HepG2 (cell line): ENCODE data around the gene MRPL43. TPM values are rescaled to one million over a fixed set of nuclear protein-coding genes. Genes with fewer than 3 reads are reported as not detected.

Experiments used
- GFI1 ChIP-seq: sonication (generic); formaldehyde crosslinking; IDR thresholded peaks from 2 replicates; pipeline ENCODE4 v1.5.0; 2020; ENCODE audit warnings: missing genetic modification reagents, mild to moderate bottlenecking, borderline replicate concordance
- HIVEP1 ChIP-seq: sonication (generic); formaldehyde crosslinking; IDR thresholded peaks from 2 replicates; pipeline ENCODE4 v1.4.0; 2020; ENCODE audit warnings: mild to moderate bottlenecking, missing genetic modification reagents
- KDM5A ChIP-seq: fragments of 200-600 bp; sonication (generic); IDR thresholded peaks from 2 replicates; pipeline ENCODE4 v1.7.0; 2018; ENCODE audit warnings: antibody characterized with exemption, mild to moderate bottlenecking, low read length, borderline replicate concordance
- MAF1 ChIP-seq: sonication (generic); formaldehyde crosslinking; IDR thresholded peaks from 2 replicates; pipeline ENCODE4 v1.5.0; 2020; ENCODE audit warnings: missing genetic modification reagents, borderline replicate concordance
- MED13 ChIP-seq: sonication (generic); formaldehyde crosslinking; IDR thresholded peaks from 2 replicates; pipeline ENCODE4 v1.5.0; 2020; ENCODE audit warnings: missing genetic modification reagents
- PHB2 ChIP-seq: fragments of 450-650 bp; IDR thresholded peaks from 2 replicates; pipeline ENCODE4 v1.6.1; 2018; ENCODE audit not compliant: partially characterized antibody
- PHF20 ChIP-seq: sonication (generic); formaldehyde crosslinking; IDR thresholded peaks from 2 replicates; pipeline ENCODE4 v1.5.0; 2020; ENCODE audit warnings: mild to moderate bottlenecking, missing genetic modification reagents
- SKI ChIP-seq: fragments of 450-650 bp; IDR thresholded peaks from one replicate; pipeline ENCODE4 v1.6.1; 2018; ENCODE audit warnings: mild to moderate bottlenecking; ENCODE audit not compliant: partially characterized antibody
- SSRP1 ChIP-seq: IDR thresholded peaks from 2 replicates; pipeline ENCODE4 v1.6.1; 2016; ENCODE audit warnings: control low read depth
- STAG1 ChIP-seq: sonication (generic); formaldehyde crosslinking; IDR thresholded peaks from 2 replicates; pipeline ENCODE4 v1.4.0; 2020; ENCODE audit warnings: missing genetic modification reagents
- TRIM24 ChIP-seq: sonication (generic); formaldehyde crosslinking; IDR thresholded peaks from 2 replicates; pipeline ENCODE4 v1.8.0; 2022; ENCODE audit warnings: mild to moderate bottlenecking, missing genetic modification reagents
- ZBTB1 ChIP-seq: sonication (generic); formaldehyde crosslinking; IDR thresholded peaks from 2 replicates; pipeline ENCODE4 v1.4.0; 2020; ENCODE audit warnings: missing genetic modification reagents, borderline replicate concordance
- ZBTB7A ChIP-seq: sonication (generic); formaldehyde crosslinking; IDR thresholded peaks from 2 replicates; pipeline ENCODE4 v1.8.0; 2022; ENCODE audit warnings: mild to moderate bottlenecking, missing genetic modification reagents
- ZNF17 ChIP-seq: sonication (generic); formaldehyde crosslinking; IDR thresholded peaks from 2 replicates; pipeline ENCODE4 v1.5.0; 2020; ENCODE audit warnings: mild to moderate bottlenecking, missing genetic modification reagents
- ZNF251 ChIP-seq: sonication (generic); formaldehyde crosslinking; IDR thresholded peaks from 2 replicates; pipeline ENCODE4 v1.9.0; 2021; ENCODE audit warnings: mild to moderate bottlenecking, missing genetic modification reagents
- ZNF441 ChIP-seq: sonication (generic); formaldehyde crosslinking; IDR thresholded peaks from 2 replicates; pipeline ENCODE4 v1.7.0; 2021; ENCODE audit warnings: missing genetic modification reagents, borderline replicate concordance
- ZNF567 ChIP-seq: sonication (generic); formaldehyde crosslinking; IDR thresholded peaks from 2 replicates; pipeline ENCODE4 v1.8.1; 2023; ENCODE audit warnings: mild to moderate bottlenecking, missing genetic modification reagents, borderline replicate concordance
- ZNF766 ChIP-seq: sonication (generic); formaldehyde crosslinking; IDR thresholded peaks from 2 replicates; pipeline ENCODE4 v1.5.0; 2020; ENCODE audit warnings: missing genetic modification reagents, borderline replicate concordance
- ZNF768 ChIP-seq: sonication (generic); formaldehyde crosslinking; IDR thresholded peaks from 2 replicates; pipeline ENCODE4 v1.4.0; 2020; ENCODE audit warnings: missing genetic modification reagents
- ZNF773 ChIP-seq: sonication (generic); formaldehyde crosslinking; IDR thresholded peaks from 2 replicates; pipeline ENCODE4 v1.4.0; 2020; ENCODE audit warnings: missing genetic modification reagents, borderline replicate concordance
- ZSCAN12 ChIP-seq: sonication (generic); formaldehyde crosslinking; IDR thresholded peaks from 2 replicates; pipeline ENCODE4 v1.9.0; 2021; ENCODE audit warnings: mild to moderate bottlenecking, missing genetic modification reagents
- polyA plus RNA-seq, 8 experiments: library from polyadenylated mRNA; depleted of rRNA in 3 of 8; stranded (reverse) in 7 of 8; unstranded in 1 of 8; fragments of >200 nt; fragmentation: Illumina TruSeq in 4 of 8; extraction: Trizol in 4 of 8; gene quantifications; 2 replicates each; pipeline versions ENCODE4 v1.2.1 to v1.2.3, GENCODE V29; 2011 to 2016; ENCODE audit warnings: low read depth in 4 of 8, missing spikeins in 1 of 8, mixed read lengths in 1 of 8; ENCODE audit not compliant: insufficient read depth in 1 of 8
- total RNA-seq, 5 experiments: library from RNA; depleted of rRNA; stranded (reverse); fragments of >200 nt; fragmentation: Illumina TruSeq; extraction: Trizol; gene quantifications; 2 replicates each; pipeline ENCODE4 v1.2.3, GENCODE V29; 2016; ENCODE audit warnings: low read depth in 1 of 5
- TF ChIP-seq, protein P1 (sequence below): sonication (generic); formaldehyde crosslinking; IDR thresholded peaks from 2 replicates; pipeline ENCODE4 v1.5.0; 2020; ENCODE audit warnings: missing genetic modification reagents
- TF ChIP-seq, protein P2 (sequence below): IDR thresholded peaks from 2 replicates; pipeline ENCODE4 v1.6.1; 2012; ENCODE audit warnings: low read depth, low read length, improper control_type of control experiment
- TF ChIP-seq, protein P3 (sequence below): sonication (generic); formaldehyde crosslinking; IDR thresholded peaks from 2 replicates; pipeline ENCODE4 v1.4.0; 2020; ENCODE audit warnings: mild to moderate bottlenecking, missing genetic modification reagents

Gene MRPL43
- total and polyA plus RNA-seq, 2 of the 13 experiments (the other 11 are each of a cell fraction or from before 2014, with no cell fraction given): 71.0 to 73.7 TPM

DNA sequence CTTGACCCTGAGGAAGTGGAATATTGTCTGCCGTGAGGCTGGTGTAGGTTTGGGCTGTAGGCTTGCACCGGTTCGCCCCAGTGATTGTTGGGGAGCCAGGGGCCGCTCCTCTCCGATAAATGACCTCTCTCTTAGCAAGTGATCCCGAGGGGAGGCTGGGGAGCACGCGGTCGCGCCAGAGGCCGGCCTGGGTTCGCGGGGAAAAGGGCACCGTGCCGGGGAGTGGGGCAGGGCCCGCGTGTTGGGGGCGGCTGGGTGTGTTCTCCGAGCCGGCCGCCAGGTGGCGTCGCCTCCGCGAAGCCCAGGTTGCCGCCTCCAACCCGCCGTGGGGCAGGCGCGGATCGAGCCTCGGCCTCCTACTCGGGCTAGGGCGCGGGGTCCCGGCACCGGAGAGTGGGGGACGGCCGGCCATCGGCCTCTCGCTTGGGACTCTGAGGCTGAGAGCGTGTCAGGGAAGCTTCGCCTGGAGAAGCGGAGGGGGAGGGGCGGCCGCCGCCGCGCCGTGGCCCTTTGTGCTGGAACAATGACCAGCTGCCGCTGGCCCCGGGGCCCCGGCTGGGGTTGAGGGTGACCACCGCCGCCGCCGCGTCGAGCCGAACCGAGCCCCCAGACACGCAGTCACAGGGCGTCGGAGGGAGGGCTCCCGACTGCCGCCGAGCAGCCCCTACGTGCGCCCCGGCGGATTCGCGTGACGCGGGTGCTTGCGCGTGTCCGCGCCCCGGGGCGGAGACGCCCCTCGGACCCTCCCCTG lies 11.9 kb upstream of the MRPL43 start (continued):
- TF ChIP-seq ZNF441 (CRISPR knock-in tag): peak; percentile 97
- TF ChIP-seq MED13 (CRISPR knock-in tag): 0 out of 2 replicates have a peak, but pooled peaks have one; percentile 26
- TF ChIP-seq MAF1 (CRISPR knock-in tag): no peak
- TF ChIP-seq ZNF766 (CRISPR knock-in tag): no peak
- TF ChIP-seq SSRP1 (CRISPR knock-in tag): no peak
- TF ChIP-seq, protein P1, sequence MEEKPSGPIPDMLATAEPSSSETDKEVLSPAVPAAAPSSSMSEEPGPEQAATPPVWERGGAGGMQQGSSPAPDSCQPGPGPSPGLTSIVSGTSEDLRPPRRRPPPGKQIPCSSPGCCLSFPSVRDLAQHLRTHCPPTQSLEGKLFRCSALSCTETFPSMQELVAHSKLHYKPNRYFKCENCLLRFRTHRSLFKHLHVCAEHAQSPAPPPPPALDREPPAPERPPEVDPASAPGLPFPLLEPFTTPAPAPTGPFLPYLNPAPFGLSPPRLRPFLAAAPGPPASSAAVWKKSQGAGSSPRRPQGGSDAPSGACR (CRISPR knock-in tag): no peak; the same call in 1 of the 2 replicates
- 0 out of 2 replicates have a peak, but pooled peaks have one; percentile 34 for TF ChIP-seq PHF20
- TF ChIP-seq PHB2: no peak
- TF ChIP-seq HIVEP1 (CRISPR knock-in tag): 0 out of 2 replicates have a peak, but pooled peaks have one; percentile 17
- peak; percentile 30; the same call in 1 of the 2 replicates for TF ChIP-seq ZNF773 (CRISPR knock-in tag)
- no peak for TF ChIP-seq TRIM24 (CRISPR knock-in tag)
- peak; percentile 51; the same call in 1 of the 2 replicates for TF ChIP-seq STAG1 (CRISPR knock-in tag)
- 0 out of 2 replicates have a peak, but pooled peaks have one; percentile 38 for TF ChIP-seq ZBTB7A (CRISPR knock-in tag)
- TF ChIP-seq ZSCAN12 (CRISPR knock-in tag): no peak
- no peak for TF ChIP-seq ZNF251 (CRISPR knock-in tag)
- TF ChIP-seq ZNF768 (CRISPR knock-in tag): peak; percentile 71; the same call in 1 of the 2 replicates
- no peak for TF ChIP-seq ZBTB1 (CRISPR knock-in tag)
- TF ChIP-seq, protein P2, sequence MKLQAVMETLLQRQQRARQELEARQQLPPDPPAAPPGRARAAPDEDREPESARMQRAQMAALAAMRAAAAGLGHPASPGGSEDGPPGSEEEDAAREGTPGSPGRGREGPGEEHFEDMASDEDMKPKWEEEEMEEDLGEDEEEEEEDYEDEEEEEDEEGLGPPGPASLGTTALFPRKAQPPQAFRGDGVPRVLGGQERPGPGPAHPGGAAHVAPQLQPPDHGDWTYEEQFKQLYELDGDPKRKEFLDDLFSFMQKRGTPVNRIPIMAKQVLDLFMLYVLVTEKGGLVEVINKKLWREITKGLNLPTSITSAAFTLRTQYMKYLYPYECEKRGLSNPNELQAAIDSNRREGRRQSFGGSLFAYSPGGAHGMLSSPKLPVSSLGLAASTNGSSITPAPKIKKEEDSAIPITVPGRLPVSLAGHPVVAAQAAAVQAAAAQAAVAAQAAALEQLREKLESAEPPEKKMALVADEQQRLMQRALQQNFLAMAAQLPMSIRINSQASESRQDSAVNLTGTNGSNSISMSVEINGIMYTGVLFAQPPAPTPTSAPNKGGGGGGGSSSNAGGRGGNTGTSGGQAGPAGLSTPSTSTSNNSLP: no peak
- TF ChIP-seq, protein P3, sequence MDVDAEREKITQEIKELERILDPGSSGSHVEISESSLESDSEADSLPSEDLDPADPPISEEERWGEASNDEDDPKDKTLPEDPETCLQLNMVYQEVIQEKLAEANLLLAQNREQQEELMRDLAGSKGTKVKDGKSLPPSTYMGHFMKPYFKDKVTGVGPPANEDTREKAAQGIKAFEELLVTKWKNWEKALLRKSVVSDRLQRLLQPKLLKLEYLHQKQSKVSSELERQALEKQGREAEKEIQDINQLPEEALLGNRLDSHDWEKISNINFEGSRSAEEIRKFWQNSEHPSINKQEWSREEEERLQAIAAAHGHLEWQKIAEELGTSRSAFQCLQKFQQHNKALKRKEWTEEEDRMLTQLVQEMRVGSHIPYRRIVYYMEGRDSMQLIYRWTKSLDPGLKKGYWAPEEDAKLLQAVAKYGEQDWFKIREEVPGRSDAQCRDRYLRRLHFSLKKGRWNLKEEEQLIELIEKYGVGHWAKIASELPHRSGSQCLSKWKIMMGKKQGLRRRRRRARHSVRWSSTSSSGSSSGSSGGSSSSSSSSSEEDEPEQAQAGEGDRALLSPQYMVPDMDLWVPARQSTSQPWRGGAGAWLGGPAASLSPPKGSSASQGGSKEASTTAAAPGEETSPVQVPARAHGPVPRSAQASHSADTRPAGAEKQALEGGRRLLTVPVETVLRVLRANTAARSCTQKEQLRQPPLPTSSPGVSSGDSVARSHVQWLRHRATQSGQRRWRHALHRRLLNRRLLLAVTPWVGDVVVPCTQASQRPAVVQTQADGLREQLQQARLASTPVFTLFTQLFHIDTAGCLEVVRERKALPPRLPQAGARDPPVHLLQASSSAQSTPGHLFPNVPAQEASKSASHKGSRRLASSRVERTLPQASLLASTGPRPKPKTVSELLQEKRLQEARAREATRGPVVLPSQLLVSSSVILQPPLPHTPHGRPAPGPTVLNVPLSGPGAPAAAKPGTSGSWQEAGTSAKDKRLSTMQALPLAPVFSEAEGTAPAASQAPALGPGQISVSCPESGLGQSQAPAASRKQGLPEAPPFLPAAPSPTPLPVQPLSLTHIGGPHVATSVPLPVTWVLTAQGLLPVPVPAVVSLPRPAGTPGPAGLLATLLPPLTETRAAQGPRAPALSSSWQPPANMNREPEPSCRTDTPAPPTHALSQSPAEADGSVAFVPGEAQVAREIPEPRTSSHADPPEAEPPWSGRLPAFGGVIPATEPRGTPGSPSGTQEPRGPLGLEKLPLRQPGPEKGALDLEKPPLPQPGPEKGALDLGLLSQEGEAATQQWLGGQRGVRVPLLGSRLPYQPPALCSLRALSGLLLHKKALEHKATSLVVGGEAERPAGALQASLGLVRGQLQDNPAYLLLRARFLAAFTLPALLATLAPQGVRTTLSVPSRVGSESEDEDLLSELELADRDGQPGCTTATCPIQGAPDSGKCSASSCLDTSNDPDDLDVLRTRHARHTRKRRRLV (CRISPR knock-in tag): no peak; the same call in 1 of the 2 replicates
- TF ChIP-seq GFI1 (CRISPR knock-in tag): peak; percentile 65; the same call in 1 of the 2 replicates
- TF ChIP-seq ZNF567: no peak; the same call in 1 of the 2 replicates
- no peak for TF ChIP-seq KDM5A
- no peak for TF ChIP-seq ZNF17 (CRISPR knock-in tag)
- peak; percentile 42 for TF ChIP-seq SKI
